Ovary (tissue), 3 donors: ENCODE measurements around the gene OR2V1.
"Not testable (repeated sequence)": the region's sequence is repeated elsewhere in the genome, so short reads cannot be mapped to it uniquely, and the experiment has no call there.

ENCODE experiments used
- POLR2A ChIP-seq: fragments of 450-650 bp; IDR thresholded peaks from one replicate; pipeline ENCODE4 v1.6.1; 2017; ENCODE audit warnings: antibody characterized with exemption, mild to moderate bottlenecking, moderate library complexity
- TF ChIP-seq, protein P1 (sequence below), 3 donors: fragments of 450-650 bp in 2 of 3; fragments of 200-600 bp in 1 of 3; IDR thresholded peaks; one replicate each; pipeline versions ENCODE4 v1.5.1 to v1.8.0; 2016 to 2022; ENCODE audit warnings: antibody characterized with exemption in 3 of 3, mild to moderate bottlenecking in 1 of 3
- donor health status: DM: no; HTN: no; CAD: no.

DNA sequence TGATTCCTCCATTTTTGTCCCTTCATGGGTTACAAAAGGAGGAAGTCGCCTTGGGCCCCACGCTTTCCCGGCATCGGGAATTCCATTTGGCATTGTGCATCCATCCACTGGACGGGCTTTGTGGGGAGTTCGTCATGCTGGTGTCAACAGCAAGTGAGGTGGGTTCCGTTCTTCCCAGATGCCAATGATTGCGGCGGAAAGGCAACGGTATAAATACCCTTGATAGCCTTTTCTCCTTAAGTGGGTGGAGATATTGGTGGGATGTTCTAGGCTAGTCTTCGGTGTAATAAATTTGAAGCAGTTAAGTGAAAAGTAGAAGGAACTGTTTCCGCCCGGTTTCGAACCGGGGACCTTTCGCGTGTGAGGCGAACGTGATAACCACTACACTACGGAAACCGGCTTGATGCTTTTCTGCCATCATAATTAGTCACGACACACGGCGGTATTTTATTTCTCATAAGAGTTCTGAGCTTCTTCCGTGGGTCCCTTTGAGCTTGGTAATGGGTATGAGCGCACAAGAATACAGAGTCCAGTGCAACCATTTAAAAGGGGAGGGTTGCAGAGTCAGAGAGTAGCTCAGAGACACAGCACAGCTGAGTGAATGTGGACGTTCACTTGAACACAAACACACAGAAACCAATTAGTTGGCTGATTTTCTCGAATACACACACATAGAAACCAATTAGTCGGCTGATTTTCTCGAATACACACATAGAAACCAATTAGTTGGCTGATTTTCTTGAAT lies 28.9 kb downstream of the OR2V1 start:
- TF ChIP-seq, protein P1, sequence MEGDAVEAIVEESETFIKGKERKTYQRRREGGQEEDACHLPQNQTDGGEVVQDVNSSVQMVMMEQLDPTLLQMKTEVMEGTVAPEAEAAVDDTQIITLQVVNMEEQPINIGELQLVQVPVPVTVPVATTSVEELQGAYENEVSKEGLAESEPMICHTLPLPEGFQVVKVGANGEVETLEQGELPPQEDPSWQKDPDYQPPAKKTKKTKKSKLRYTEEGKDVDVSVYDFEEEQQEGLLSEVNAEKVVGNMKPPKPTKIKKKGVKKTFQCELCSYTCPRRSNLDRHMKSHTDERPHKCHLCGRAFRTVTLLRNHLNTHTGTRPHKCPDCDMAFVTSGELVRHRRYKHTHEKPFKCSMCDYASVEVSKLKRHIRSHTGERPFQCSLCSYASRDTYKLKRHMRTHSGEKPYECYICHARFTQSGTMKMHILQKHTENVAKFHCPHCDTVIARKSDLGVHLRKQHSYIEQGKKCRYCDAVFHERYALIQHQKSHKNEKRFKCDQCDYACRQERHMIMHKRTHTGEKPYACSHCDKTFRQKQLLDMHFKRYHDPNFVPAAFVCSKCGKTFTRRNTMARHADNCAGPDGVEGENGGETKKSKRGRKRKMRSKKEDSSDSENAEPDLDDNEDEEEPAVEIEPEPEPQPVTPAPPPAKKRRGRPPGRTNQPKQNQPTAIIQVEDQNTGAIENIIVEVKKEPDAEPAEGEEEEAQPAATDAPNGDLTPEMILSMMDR (IDR thresholded peaks at IDR 0.05), result not testable (repeated sequence)
- not testable (repeated sequence) for TF ChIP-seq POLR2A
